Osteocyte (in vitro differentiated cells): ENCODE results near the gene ANKRD13D. TPM values are rescaled to one million over a fixed set of nuclear protein-coding genes. Genes with fewer than 3 reads are reported as not detected.

Source experiments
- DNase-seq: peaks from one replicate; pipeline ENCODE4 v3.0.0; 2021; ENCODE audit warnings: mixed read lengths; ENCODE audit not compliant: unreplicated experiment; ENCODE audit errors: extremely low spot score
- H3K27ac Mint-ChIP-seq: one replicate; pipeline ENCODE4 v1.8.0; 2021; ENCODE audit warnings: mild to moderate bottlenecking, mixed read lengths; ENCODE audit not compliant: unreplicated experiment
- H3K27me3 Mint-ChIP-seq: one replicate; pipeline ENCODE4 v1.8.0; 2021; ENCODE audit warnings: mixed read lengths; ENCODE audit not compliant: unreplicated experiment
- H3K36me3 Mint-ChIP-seq: one replicate; pipeline ENCODE4 v1.8.0; 2021; ENCODE audit warnings: mixed read lengths; ENCODE audit not compliant: unreplicated experiment
- H3K4me1 Mint-ChIP-seq: one replicate; pipeline ENCODE4 v1.8.0; 2021; ENCODE audit warnings: mixed read lengths; ENCODE audit not compliant: unreplicated experiment
- H3K4me3 Mint-ChIP-seq: one replicate; pipeline ENCODE4 v1.8.0; 2021; ENCODE audit warnings: mild to moderate bottlenecking, moderate library complexity, mixed read lengths; ENCODE audit not compliant: unreplicated experiment
- H3K9me3 Mint-ChIP-seq: one replicate; pipeline ENCODE4 v1.8.0; 2021; ENCODE audit warnings: mixed read lengths; ENCODE audit not compliant: unreplicated experiment
- total RNA-seq: library from RNA; stranded (reverse); gene quantifications from 2 replicates; pipeline ENCODE4 v1.2.1, GENCODE V29; 2021
- TF ChIP-seq, protein P1 (sequence below): fragments of 200-600 bp; sonication (generic); IDR thresholded peaks from 2 replicates; pipeline ENCODE4 v1.5.0; 2021; ENCODE audit warnings: antibody characterized with exemption, mild to moderate bottlenecking, moderate library complexity

Gene ANKRD13D
- total RNA-seq, 1 donor from 2014 or later, result 56.2 TPM

DNA sequence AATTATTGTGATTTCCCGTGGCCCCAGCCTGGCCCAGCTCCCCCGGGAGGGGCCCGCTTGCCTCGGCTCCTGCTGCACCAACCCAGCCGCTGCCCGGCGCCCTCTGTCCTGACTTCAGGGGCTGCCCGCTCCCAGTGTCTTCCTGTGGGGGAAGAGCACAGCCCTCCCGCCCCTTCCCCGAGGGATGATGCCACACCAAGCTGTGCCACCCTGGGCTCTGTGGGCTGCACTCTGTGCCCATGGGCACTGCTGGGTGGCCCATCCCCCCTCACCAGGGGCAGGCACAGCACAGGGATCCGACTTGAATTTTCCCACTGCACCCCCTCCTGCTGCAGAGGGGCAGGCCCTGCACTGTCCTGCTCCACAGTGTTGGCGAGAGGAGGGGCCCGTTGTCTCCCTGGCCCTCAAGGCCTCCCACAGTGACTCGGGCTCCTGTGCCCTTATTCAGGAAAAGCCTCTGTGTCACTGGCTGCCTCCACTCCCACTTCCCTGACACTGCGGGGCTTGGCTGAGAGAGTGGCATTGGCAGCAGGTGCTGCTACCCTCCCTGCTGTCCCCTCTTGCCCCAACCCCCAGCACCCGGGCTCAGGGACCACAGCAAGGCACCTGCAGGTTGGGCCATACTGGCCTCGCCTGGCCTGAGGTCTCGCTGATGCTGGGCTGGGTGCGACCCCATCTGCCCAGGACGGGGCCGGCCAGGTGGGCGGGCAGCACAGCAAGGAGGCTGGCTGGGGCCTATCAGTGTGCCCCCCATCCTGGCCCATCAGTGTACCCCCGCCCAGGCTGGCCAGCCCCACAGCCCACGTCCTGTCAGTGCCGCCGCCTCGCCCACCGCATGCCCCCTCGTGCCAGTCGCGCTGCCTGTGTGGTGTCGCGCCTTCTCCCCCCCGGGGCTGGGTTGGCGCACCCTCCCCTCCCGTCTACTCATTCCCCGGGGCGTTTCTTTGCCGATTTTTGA lies 3.3 kb upstream of the ANKRD13D start:
- Mint-ChIP-seq H3K9me3 (no peaks in the 10 kb centered on the region), H3K36me3 (peaks cover 5% of the 10 kb centered on the region), H3K4me1 (peaks cover 23% of the 10 kb centered on the region), H3K27me3 (no peaks in the 10 kb centered on the region), H3K4me3 (no peak overlapping the region), H3K27ac (no peak overlapping the region)
- TF ChIP-seq, protein P1, sequence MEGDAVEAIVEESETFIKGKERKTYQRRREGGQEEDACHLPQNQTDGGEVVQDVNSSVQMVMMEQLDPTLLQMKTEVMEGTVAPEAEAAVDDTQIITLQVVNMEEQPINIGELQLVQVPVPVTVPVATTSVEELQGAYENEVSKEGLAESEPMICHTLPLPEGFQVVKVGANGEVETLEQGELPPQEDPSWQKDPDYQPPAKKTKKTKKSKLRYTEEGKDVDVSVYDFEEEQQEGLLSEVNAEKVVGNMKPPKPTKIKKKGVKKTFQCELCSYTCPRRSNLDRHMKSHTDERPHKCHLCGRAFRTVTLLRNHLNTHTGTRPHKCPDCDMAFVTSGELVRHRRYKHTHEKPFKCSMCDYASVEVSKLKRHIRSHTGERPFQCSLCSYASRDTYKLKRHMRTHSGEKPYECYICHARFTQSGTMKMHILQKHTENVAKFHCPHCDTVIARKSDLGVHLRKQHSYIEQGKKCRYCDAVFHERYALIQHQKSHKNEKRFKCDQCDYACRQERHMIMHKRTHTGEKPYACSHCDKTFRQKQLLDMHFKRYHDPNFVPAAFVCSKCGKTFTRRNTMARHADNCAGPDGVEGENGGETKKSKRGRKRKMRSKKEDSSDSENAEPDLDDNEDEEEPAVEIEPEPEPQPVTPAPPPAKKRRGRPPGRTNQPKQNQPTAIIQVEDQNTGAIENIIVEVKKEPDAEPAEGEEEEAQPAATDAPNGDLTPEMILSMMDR, result no peak
- DNase-seq, result no peak

DNA sequence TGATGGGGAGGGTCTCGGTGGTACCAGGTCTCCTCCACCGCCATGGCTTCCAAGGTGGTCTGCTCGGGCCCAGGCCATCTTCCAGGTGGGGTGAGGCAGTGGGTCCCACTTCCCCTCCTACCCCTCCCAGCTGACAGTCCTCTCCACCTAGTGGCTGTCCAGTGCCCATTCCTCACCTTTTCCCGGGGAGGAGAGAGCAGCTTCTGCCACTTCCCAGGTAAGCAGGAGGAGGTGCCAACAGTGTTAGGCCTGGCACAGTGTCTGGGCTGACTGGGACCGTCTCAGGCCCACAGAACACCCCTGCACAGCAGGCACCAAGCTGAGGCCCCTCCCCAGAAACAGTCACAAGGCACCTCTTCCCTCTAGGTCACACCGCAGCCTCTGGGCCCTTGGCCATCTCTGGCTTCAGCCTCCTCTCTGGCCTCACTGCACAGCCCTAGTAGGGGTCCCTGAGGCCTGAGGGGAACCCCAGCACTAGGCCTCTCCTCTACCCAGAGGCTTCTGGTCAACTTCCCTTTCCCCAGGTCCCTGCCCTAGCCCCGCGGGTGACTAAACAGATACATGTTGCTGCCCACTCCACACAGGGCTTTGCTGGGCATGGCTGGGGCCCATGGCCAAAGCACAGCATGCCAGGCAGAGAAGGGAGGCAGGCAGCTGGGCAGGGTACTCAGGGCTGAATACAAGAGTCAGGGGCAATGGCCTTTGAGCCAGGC lies 2.3 kb upstream of the ANKRD13D start:
- TF ChIP-seq, protein P1, result no peak
- no peak for DNase-seq
- H3K27ac Mint-ChIP-seq, result peak overlapping the region; percentile 93
- peaks cover 5% of the 10 kb centered on the region for H3K36me3 Mint-ChIP-seq
- H3K27me3 Mint-ChIP-seq, result no peaks in the 10 kb centered on the region
- H3K9me3 Mint-ChIP-seq, result no peaks in the 10 kb centered on the region
- peak overlapping the region; percentile 76 for H3K4me3 Mint-ChIP-seq
- H3K4me1 Mint-ChIP-seq, result peaks cover 27% of the 10 kb centered on the region

DNA sequence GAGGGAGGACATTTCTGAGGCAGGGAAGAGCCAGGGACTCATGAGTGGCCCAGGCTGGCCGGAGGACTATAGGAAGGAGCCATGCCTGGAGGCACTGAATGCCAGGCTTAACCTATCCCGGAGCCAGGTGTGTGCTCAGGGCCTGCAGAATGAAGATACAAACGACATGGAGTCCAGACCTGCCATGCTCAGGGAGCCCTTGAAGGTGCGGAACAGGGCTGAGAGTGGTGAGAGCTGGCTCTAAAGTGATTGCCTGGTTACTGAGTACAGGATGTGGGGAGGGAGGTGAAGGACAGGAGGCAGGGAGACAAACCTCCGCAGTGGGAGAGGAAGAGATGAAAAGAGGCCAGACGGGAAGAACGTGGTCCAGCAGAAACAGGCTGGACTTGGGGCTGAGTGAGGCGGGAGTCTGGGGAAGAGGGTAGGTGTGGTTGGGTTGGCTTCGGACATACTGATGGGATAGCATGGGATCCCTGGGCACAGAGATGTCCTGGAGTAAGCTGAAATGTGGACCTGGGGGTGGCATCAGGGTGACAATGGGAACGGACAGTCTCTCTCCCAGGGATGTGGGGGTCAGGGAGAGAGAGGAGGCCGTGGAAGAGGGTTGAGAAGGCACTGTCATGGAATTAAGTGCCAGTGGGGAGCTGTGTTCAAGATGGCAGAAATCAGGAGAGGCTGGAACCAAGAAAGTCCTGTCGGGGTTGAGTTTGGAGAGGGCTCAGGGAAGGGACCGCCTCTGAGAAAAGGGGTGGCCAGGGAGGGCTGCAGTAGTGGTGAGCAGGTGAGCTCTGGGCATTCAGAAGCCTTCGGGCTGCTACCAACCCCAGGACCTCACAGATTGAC lies 1.5 kb upstream of the ANKRD13D start:
- peak overlapping the region; percentile 93 for H3K27ac Mint-ChIP-seq
- no peaks in the 10 kb centered on the region for H3K27me3 Mint-ChIP-seq
- no peak for DNase-seq
- H3K4me3 Mint-ChIP-seq, result peak overlapping the region; percentile 76
- TF ChIP-seq, protein P1, result no peak
- no peaks in the 10 kb centered on the region for H3K9me3 Mint-ChIP-seq
- H3K36me3 Mint-ChIP-seq, result peaks cover 3% of the 10 kb centered on the region
- H3K4me1 Mint-ChIP-seq, result peaks cover 30% of the 10 kb centered on the region

DNA sequence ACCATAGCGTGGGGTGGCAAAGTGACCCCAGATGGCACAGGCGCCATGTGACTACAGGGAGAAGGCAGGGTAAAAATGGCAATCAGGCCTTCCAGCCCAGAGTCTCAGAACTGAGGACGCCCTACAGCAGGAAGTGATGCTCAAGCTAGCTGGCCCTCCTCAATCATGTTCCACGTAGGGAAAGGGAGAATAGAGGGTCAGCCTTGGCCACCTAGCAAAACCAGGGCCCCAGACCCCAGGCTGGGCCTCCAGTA lies 978 bp upstream of the ANKRD13D start:
- TF ChIP-seq, protein P1, result no peak
- Mint-ChIP-seq H3K27ac (peak overlapping the region; percentile 93), H3K9me3 (no peaks in the 10 kb centered on the region), H3K27me3 (no peaks in the 10 kb centered on the region), H3K36me3 (peaks cover 5% of the 10 kb centered on the region), H3K4me1 (peaks cover 35% of the 10 kb centered on the region), H3K4me3 (peak overlapping the region; percentile 76)
- DNase-seq, result no peak
